H9 (cell line): ENCODE measurements around the gene FCRL5. TPM values are rescaled to one million over a fixed set of nuclear protein-coding genes. Genes with fewer than 3 reads are reported as not detected.

Experiments used
- DNase-seq: peaks from one replicate; pipeline ENCODE4 v3.0.0-alpha.2; 2017
- H2AFZ ChIP-seq: one replicate; pipeline ENCODE4 v1.6.1; 2013; ENCODE audit warnings: mild to moderate bottlenecking, low read length, control low read depth, moderate library complexity
- H2AK5ac ChIP-seq: 2 replicates; pipeline ENCODE4 v1.6.1; 2013; ENCODE audit warnings: low read length, control low read depth, mixed read lengths; ENCODE audit not compliant: insufficient read length
- H2BK120ac ChIP-seq: one replicate; pipeline ENCODE4 v1.6.1; 2013; ENCODE audit warnings: low read depth, mild to moderate bottlenecking, low read length, control low read depth, inconsistent platforms; ENCODE audit not compliant: poor library complexity, severe bottlenecking
- H2BK12ac ChIP-seq: 2 replicates; pipeline ENCODE4 v1.6.1; 2013; ENCODE audit warnings: low read length, control low read depth, mixed read lengths, low read depth; ENCODE audit not compliant: insufficient read length
- H2BK15ac ChIP-seq: 2 replicates; pipeline ENCODE4 v1.6.1; 2013; ENCODE audit warnings: low read depth, low read length, control low read depth
- H2BK20ac ChIP-seq: one replicate; pipeline ENCODE4 v1.6.1; 2013; ENCODE audit warnings: low read depth, mild to moderate bottlenecking, low read length, control low read depth, inconsistent platforms; ENCODE audit not compliant: poor library complexity, severe bottlenecking
- H2BK5ac ChIP-seq: 2 replicates; pipeline ENCODE4 v1.6.1; 2013; ENCODE audit warnings: low read length, control low read depth, mixed read lengths; ENCODE audit not compliant: insufficient read length
- H3K14ac ChIP-seq: 2 replicates; pipeline ENCODE4 v1.6.1; 2013; ENCODE audit warnings: low read length, control low read depth; ENCODE audit not compliant: insufficient read depth
- H3K18ac ChIP-seq: 2 replicates; pipeline ENCODE4 v1.6.1; 2013; ENCODE audit warnings: low read depth, mild to moderate bottlenecking, mixed read lengths, low read length, control low read depth; ENCODE audit not compliant: insufficient read length
- H3K23ac ChIP-seq: 2 replicates; pipeline ENCODE4 v1.6.1; 2013; ENCODE audit warnings: low read length, control low read depth, mixed read lengths, low read depth; ENCODE audit not compliant: insufficient read length
- H3K23me2 ChIP-seq: 2 replicates; pipeline ENCODE4 v1.6.1; 2013; ENCODE audit warnings: low read depth, mild to moderate bottlenecking, mixed read lengths, low read length, control low read depth; ENCODE audit not compliant: insufficient read length, poor library complexity, severe bottlenecking
- H3K27ac ChIP-seq: 2 replicates; pipeline ENCODE4 v1.5.1; 2013; ENCODE audit warnings: low read length, control low read depth, mixed read lengths, low read depth; ENCODE audit not compliant: insufficient read length
- H3K27me3 ChIP-seq: 2 replicates; pipeline ENCODE4 v1.6.1; 2013; ENCODE audit warnings: low read length, control low read depth, inconsistent platforms; ENCODE audit not compliant: insufficient read depth
- H3K4ac ChIP-seq: 2 replicates; pipeline ENCODE4 v1.6.1; 2013; ENCODE audit warnings: low read depth, mild to moderate bottlenecking, control low read depth, inconsistent platforms, low read length, moderate library complexity
- H3K4me1 ChIP-seq: 2 replicates; pipeline ENCODE4 v1.6.1; 2013; ENCODE audit warnings: low read length, control low read depth, inconsistent platforms; ENCODE audit not compliant: insufficient read depth
- H3K4me2 ChIP-seq: 2 replicates; pipeline ENCODE4 v1.6.1; 2013; ENCODE audit warnings: low read length, control low read depth, mixed read lengths; ENCODE audit not compliant: insufficient read length, insufficient read depth
- H3K56ac ChIP-seq: 2 replicates; pipeline ENCODE4 v1.6.1; 2013; ENCODE audit warnings: low read depth, mild to moderate bottlenecking, mixed read lengths, low read length, control low read depth; ENCODE audit not compliant: insufficient read length
- H3K79me1 ChIP-seq: 2 replicates; pipeline ENCODE4 v1.6.1; 2013; ENCODE audit warnings: low read depth, mild to moderate bottlenecking, moderate library complexity, low read length, control low read depth, inconsistent platforms; ENCODE audit not compliant: insufficient read depth, poor library complexity, severe bottlenecking
- H3K79me2 ChIP-seq: 2 replicates; pipeline ENCODE4 v1.6.1; 2013; ENCODE audit warnings: low read length, control low read depth, inconsistent platforms; ENCODE audit not compliant: insufficient read depth
- H3K9ac ChIP-seq: 2 replicates; pipeline ENCODE4 v1.6.1; 2013; ENCODE audit warnings: low read length, control low read depth, mixed read lengths; ENCODE audit not compliant: insufficient read length; ENCODE audit errors: extremely low read depth
- H3K9me3 ChIP-seq: one replicate; pipeline ENCODE4 v1.6.1; 2013; ENCODE audit warnings: low read depth, low read length, inconsistent platforms; ENCODE audit not compliant: control insufficient read depth
- H3T11ph ChIP-seq: one replicate; pipeline ENCODE4 v1.6.1; 2013; ENCODE audit warnings: mild to moderate bottlenecking, low read length, control low read depth, inconsistent platforms
- H4K20me1 ChIP-seq: one replicate; pipeline ENCODE4 v1.6.1; 2013; ENCODE audit not compliant: control insufficient read depth, insufficient read length, insufficient read depth
- H4K5ac ChIP-seq: 2 replicates; pipeline ENCODE4 v1.6.1; 2013; ENCODE audit warnings: low read depth, mild to moderate bottlenecking, mixed read lengths, low read length, control low read depth; ENCODE audit not compliant: insufficient read length
- H4K8ac ChIP-seq: replicated peaks from 2 replicates; pipeline ENCODE4 v1.6.1; 2013; ENCODE audit warnings: low read length, control low read depth, mixed read lengths, low read depth; ENCODE audit not compliant: insufficient read length
- H4K91ac ChIP-seq: 2 replicates; pipeline ENCODE4 v1.6.1; 2013; ENCODE audit warnings: low read depth, mild to moderate bottlenecking, moderate library complexity, mixed read lengths, low read length, control low read depth; ENCODE audit not compliant: insufficient read length
- H3K27ac Mint-ChIP-seq, 3 experiments: 2 replicates in 2 of 3; 3 replicates in 1 of 3; pipeline ENCODE4 v1.8.0; 2020 to 2021; ENCODE audit warnings: mixed read lengths in 3 of 3, mild to moderate bottlenecking in 1 of 3, moderate library complexity in 1 of 3
- H3K27me3 Mint-ChIP-seq: 2 replicates; pipeline ENCODE4 v1.8.0; 2021; ENCODE audit warnings: low read depth, mild to moderate bottlenecking, moderate library complexity, mixed read lengths
- H3K36me3 Mint-ChIP-seq, 3 experiments: 2 replicates in 2 of 3; 3 replicates in 1 of 3; pipeline ENCODE4 v1.8.0; 2020 to 2021; ENCODE audit warnings: low read depth in 3 of 3, mixed read lengths in 3 of 3; ENCODE audit not compliant: insufficient read depth in 1 of 3
- H3K4me1 Mint-ChIP-seq, 2 experiments: 2 replicates each; pipeline ENCODE4 v1.8.0; 2020; ENCODE audit warnings: mixed read lengths in 2 of 2
- H3K4me3 Mint-ChIP-seq, 2 experiments: 2 replicates in 1 of 2; 3 replicates in 1 of 2; pipeline ENCODE4 v1.8.0; 2020 to 2021; ENCODE audit warnings: mild to moderate bottlenecking in 2 of 2, mixed read lengths in 2 of 2, moderate library complexity in 1 of 2
- H3K9me3 Mint-ChIP-seq, 2 experiments: 2 replicates in 1 of 2; 3 replicates in 1 of 2; pipeline ENCODE4 v1.8.0; 2020; ENCODE audit warnings: mild to moderate bottlenecking in 2 of 2, mixed read lengths in 2 of 2, moderate library complexity in 1 of 2
- WGBS: extraction: QIAGEN DNeasy Blood & Tissue Kit; methylation state at CpG from one replicate; pipeline ENCODE4 v1.1.7; 2013; ENCODE audit warnings: missing lambda C conversion rate, low lambda C conversion rate, mixed read lengths; ENCODE audit not compliant: insufficient read length; ENCODE audit errors: extremely low coverage; 5-methylcytosine and 5-hydroxymethylcytosine counted together
- total RNA-seq: library from RNA; stranded (reverse); gene quantifications from 2 replicates; pipeline ENCODE4 v1.2.1, GENCODE V29; 2021
- TF ChIP-seq, protein P1 (sequence below): fragments of 200-600 bp; sonication (generic); conservative IDR thresholded peaks from 3 replicates; pipeline ENCODE4 v1.8.0; 2021; ENCODE audit warnings: antibody characterized with exemption, mild to moderate bottlenecking

The FCRL5 gene
- total RNA-seq, 1 experiment from 2014 or later, result 0.98 TPM

DNA sequence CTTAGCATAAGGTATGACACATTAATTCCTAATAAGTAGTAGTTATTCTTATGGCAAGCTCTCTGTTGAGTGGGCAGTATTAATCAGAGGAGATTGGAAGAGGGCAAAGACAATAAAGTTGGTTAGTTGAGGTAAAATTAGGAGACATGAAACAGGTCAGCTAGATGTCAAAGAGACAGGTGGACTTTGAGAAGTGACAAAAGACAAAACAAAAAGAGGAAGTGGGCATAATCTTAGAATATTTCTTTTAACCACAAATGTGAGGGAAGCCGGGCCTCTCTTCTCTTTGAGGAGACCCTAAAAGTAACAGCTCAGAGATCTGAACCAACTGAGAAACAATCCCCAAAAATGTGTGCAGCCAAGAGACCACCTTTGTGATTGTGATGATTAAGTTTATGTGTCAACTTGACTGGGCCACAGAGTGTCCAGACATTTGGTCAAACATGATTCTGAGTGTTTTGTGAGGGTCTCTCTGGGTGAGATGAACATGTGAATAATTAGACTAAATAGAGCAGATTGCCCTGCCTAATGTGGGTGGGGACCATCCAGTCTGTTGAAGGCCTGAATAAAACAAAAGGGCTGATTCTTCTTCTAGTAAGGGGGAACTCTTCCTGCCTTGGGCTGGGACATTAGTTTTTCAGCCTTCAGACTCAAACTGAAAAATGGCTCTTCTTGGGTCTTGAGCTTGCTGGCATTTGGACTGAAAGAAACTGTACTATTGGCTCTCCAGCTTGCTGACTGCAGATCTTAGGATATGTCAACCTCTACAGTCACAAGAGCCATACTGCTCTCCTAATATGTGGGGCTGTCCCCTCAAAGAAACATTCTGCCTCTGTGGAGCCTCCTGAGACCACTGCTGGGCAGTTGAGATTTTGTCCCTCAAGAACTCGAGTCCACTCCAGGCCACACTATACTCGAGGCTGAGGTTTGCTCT lies 40.0 kb downstream of the FCRL5 start:
- no peak overlapping the region for H3K23ac ChIP-seq
- TF ChIP-seq, protein P1, sequence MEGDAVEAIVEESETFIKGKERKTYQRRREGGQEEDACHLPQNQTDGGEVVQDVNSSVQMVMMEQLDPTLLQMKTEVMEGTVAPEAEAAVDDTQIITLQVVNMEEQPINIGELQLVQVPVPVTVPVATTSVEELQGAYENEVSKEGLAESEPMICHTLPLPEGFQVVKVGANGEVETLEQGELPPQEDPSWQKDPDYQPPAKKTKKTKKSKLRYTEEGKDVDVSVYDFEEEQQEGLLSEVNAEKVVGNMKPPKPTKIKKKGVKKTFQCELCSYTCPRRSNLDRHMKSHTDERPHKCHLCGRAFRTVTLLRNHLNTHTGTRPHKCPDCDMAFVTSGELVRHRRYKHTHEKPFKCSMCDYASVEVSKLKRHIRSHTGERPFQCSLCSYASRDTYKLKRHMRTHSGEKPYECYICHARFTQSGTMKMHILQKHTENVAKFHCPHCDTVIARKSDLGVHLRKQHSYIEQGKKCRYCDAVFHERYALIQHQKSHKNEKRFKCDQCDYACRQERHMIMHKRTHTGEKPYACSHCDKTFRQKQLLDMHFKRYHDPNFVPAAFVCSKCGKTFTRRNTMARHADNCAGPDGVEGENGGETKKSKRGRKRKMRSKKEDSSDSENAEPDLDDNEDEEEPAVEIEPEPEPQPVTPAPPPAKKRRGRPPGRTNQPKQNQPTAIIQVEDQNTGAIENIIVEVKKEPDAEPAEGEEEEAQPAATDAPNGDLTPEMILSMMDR, result no peak
- H3K27ac Mint-ChIP-seq, result no peak overlapping the region

More for the DNA sequence above, 40.0 kb downstream of the FCRL5 start:
- no peak overlapping the region for H3K4me2 ChIP-seq
- no peak overlapping the region for H2BK12ac ChIP-seq
- DNase-seq, result no peak
- H3K56ac ChIP-seq, result no peak overlapping the region
- H4K20me1 ChIP-seq, result no peaks in the 10 kb centered on the region
- H3K9me3 ChIP-seq, result no peaks in the 10 kb centered on the region
- no peak overlapping the region for H4K8ac ChIP-seq
- no CpG with 5 or more reads among the region's 3 CpGs for WGBS
- no peaks in the 10 kb centered on the region for H3K79me1 ChIP-seq
- H2BK20ac ChIP-seq, result no peak overlapping the region
- no peak overlapping the region for H2BK5ac ChIP-seq
- no peak overlapping the region for H3K27ac ChIP-seq
- Mint-ChIP-seq H3K4me1 (0 out of 4 replicates have a peak, but pooled peaks cover 0 to 8% of the 10 kb centered on the region in 2 experiments), H3K36me3 (no peaks in the 10 kb centered on the region), H3K27me3 (no peaks in the 10 kb centered on the region), H3K4me3 (no peak overlapping the region), H3K9me3 (no peaks in the 10 kb centered on the region)
- no peaks in the 10 kb centered on the region for H3K79me2 ChIP-seq
- no peak overlapping the region for H2BK15ac ChIP-seq
- no peak overlapping the region for H4K5ac ChIP-seq
- H3K14ac ChIP-seq, result no peak overlapping the region
- H3K4ac ChIP-seq, result no peak overlapping the region
- no peak overlapping the region for H2BK120ac ChIP-seq
- H3K23me2 ChIP-seq, result no peaks in the 10 kb centered on the region
- no peaks in the 10 kb centered on the region for H3K27me3 ChIP-seq
- no peak overlapping the region for H3K18ac ChIP-seq
- no peak overlapping the region for H3T11ph ChIP-seq
- no peak overlapping the region for H2AK5ac ChIP-seq
- H2AFZ ChIP-seq, result no peak overlapping the region
- H3K9ac ChIP-seq, result no peak overlapping the region
- H4K91ac ChIP-seq, result no peak overlapping the region
- no peaks in the 10 kb centered on the region; the same call in 1 of the 2 replicates for H3K4me1 ChIP-seq
